Stimulated activated naive CD4-positive, alpha-beta T cell (primary cell): ENCODE results near the gene NDUFAF5.

Source experiments
- DNase-seq, 6 experiments: peaks; one replicate each; lab custom pipeline; 2025; lab: John Stamatoyannopoulos, UW

Gene NDUFAF5

DNA sequence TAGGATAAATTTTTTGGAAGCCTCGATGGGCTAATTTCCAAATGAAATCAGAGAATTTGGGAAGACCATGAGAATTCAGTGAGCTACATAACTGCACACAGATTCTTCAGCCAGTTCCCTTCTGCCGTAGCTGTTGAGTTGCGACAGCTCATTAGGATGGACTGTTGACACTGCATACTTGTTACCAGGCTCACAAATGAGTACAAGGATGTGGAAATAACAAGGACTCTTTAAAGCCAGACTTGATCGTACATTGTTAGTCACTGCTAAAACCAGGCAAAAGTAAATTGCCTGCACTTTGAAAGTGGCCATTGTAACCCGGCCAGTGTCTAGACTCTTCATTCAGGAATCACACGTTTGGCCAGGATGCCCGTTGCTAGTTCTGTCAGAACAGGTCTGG, 37.0 kb downstream of the NDUFAF5 start:
- DNase-seq, result no peak

- no peak for DNase-seq
Observed at GRCh38 chr20:13822459-13822858, 37.6 kb downstream of the NDUFAF5 start.

- DNase-seq, result no peak
Observed at GRCh38 chr20:13824459-13824858, 39.6 kb downstream of the NDUFAF5 start.

GRCh38 chr20:13825465-13825864, 40.6 kb downstream of the NDUFAF5 start:
- DNase-seq, result no peak

GRCh38 chr20:13831476-13831875, 46.6 kb downstream of the NDUFAF5 start:
- no peak for DNase-seq

DNA sequence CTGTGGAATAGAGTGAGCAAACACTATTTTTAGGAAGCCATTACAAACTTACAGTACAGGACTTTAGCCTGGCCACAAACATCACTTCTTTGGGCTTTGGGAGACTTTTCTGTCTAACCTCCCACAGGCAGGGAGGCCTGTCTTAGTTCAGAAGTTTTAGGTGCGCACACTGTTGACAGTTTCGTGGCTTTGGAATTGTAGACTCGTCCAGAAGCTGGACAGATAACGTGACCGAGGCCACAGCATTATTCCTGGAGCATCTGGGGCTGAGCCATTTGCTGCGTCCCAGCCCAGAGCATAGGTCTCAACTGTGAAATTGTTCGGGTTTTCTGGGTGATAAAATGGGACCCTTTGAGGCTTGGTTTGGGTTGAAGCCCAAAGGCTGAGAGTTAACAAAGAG, 53.8 kb downstream of the NDUFAF5 start:
- no peak for DNase-seq

GRCh38 chr20:13839421-13840092, 54.7 kb downstream of the NDUFAF5 start:
- no peak for DNase-seq

DNA sequence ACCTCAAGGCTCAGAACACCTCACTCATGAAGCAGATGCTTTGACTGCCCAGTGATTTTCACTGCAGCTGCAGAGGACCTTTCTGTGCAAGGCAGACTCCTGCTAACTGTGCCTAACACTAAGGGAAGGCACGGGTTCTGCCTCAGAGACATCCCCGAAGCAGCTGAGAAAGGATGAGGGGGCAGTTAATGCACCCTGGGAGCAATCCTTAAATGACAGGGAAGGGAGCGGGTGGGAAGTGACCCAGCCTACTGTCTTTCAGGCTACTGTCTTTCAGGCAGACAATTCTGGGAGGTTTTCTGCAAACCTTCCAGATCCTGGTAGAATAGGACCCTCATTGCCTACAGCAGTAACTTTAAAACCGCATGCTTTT, 55.3 kb downstream of the NDUFAF5 start:
- DNase-seq, result no peak

- no peak for DNase-seq
Observed at GRCh38 chr20:13841206-13841605, 56.4 kb downstream of the NDUFAF5 start.

GRCh38 chr20:13844296-13844695, 59.5 kb downstream of the NDUFAF5 start:
- DNase-seq, result no peak

- DNase-seq, result no peak
Observed at GRCh38 chr20:13851279-13851678, 66.5 kb downstream of the NDUFAF5 start.

- DNase-seq, result no peak
Observed at GRCh38 chr20:13852306-13852705, 67.5 kb downstream of the NDUFAF5 start.

DNA sequence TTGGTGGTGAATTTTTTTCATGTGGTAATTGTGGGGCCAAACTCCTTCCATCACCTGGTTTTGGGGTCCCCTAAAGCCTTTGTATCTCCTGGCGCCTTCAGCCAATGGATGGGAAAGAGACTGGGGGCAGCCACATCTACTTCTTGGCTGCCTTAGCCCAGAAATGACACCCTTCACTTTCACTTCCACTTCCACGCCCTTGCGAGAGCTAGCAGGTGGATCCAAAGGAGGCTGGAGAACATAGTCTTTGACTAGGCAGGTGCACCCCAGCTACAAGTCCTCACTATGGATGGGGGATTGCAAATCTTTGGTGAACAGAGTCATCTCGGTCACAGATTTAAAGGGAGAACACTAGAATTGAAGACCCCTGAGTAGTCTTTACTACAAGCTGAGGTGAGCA, 70.8 kb downstream of the NDUFAF5 start:
- DNase-seq, result no peak

GRCh38 chr20:13856354-13856753, 71.5 kb downstream of the NDUFAF5 start:
- no peak for DNase-seq

GRCh38 chr20:13857304-13857703, 72.5 kb downstream of the NDUFAF5 start:
- DNase-seq, result no peak

DNA sequence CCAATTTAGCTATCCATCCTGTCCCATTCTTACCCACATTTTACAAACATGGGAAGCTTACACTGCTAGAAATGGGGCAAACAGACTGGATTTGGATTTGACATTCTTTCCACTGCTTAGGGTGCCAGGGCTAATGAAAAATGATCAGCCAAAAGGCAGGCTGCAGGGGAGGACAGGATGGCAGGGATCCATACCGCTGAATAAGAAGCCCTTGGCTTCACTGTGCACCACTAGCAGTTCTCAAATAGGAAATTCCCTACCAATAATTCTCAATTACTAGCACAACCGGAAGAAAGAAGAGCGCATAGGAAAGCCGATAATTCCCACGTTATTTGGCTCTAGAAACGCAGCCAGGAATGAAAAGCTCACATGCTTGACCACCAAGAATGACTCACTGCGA, 73.1 kb downstream of the NDUFAF5 start:
- no peak for DNase-seq

- DNase-seq, result no peak
Observed at GRCh38 chr20:13858439-13858838, 73.6 kb downstream of the NDUFAF5 start.

DNA sequence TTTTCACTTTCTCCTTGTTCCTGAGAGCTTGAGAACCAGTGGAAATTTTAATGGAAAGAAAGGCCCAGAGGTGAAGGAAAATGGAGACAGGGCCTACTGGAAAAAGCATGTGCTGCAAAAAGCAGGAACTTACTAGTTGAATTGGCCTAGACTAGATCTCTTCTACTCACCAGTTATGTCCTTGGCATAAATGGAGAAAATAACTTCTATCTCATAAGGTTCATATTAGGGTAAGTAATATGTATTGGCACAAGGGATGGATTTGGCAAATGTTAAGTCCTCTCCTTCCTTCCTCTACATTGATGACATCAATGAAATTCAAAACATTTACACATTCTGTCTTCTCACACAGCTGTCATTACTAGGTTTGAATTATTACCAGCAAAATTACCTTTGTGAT, 74.0 kb downstream of the NDUFAF5 start:
- DNase-seq, result no peak

DNA sequence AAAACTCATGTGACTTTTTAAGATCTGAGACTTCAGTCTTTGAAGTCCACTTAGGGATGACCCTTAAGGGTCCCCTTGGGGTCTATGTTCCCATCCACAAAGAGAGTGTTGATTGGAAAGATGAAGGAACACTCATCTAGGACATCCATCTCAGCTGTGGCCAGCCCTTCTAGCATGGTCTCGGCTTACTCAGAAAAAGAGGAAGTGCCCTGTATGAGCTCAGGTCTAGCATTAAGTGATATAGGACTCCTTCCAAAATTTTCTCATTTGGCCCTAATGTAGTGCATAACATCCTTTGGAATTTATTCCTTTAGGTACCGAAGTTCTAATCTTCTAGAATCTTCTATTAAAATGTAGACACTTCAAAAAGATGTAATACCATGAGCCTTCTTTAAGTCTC, 77.4 kb downstream of the NDUFAF5 start:
- DNase-seq, result no peak

DNA sequence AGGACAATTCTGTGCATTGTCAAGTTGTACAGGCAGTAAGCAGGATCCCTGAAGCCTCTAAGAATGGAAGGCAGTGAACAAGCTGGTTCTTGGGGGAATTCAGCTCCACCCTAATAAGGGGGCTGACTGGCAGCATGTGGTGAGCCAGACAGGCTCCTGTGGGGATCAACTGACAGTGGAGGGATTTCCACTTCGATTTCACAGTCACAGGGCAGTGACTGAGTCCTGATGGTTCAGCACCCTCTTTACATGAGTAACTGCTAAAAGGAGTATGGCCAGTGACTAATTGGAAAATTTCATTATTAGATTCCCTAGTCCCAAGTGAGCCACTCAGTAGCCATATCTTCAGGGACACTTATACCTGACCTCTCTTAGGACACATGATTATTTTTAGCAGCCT, 78.4 kb downstream of the NDUFAF5 start:
- DNase-seq, result no peak

GRCh38 chr20:13865156-13865555, 80.3 kb downstream of the NDUFAF5 start:
- DNase-seq, result no peak

- no peak for DNase-seq
Observed at GRCh38 chr20:13865791-13866351, 81.0 kb downstream of the NDUFAF5 start.

DNA sequence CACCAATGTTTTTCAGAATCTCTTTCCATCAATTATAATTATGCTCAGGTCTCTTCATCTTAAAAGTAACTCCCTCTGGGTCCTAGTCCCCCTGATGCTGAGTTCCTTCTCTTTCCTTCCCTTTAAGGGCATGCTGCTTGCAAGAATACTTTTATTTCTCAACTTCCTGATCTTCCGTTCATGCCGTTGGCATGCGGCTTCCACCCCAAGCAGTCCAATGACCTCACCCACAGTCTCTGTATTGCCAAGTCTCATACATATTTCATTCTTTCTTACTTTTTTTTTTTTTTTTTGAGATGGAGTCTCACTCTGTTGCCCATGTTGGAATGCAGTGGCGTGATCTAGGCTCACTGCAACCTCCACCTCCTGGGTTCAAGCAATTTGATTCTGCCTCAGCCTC, 83.5 kb downstream of the NDUFAF5 start:
- no peak for DNase-seq

DNA sequence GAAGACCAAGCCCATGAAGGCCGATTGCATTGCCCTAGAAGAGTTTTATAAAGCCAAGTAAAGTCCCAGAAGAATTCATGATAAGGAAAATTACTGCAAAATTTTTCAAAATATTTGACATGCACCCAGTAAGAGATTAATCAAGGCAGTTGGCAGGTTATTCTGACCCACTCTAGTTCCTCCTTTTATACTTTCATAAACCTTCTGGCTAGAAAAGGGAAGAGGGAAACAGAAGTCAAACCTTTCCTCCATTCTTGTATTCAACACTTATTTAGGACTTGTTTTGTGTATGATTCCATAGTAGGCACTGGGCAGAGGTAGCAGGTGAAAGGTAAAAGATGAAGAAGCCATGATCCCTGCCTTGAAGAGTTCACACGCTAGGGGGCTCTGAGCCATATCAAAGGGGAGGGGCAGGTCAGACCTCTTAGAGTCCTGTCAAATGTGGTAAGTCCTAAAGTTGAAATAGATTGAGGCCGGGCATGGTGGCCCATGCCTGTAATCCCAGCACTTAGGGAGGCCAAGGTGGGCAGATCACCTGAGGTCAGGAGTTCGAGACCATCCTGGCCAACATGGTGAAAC, 85.4 kb downstream of the NDUFAF5 start:
- DNase-seq, result no peak
